IMR-90 (cell line): ENCODE measurements around the gene GHR. TPM values are rescaled to one million over a fixed set of nuclear protein-coding genes. Genes with fewer than 3 reads are reported as not detected.

Experiments used
- ATAC-seq: fragments of 200-7000 bp; cut with Tn5 transposase; 2 replicates; pipeline ENCODE4 v1.9.1; 2020; ENCODE audit warnings: low read depth, mild to moderate bottlenecking, moderate library complexity
- BruUV-seq: library from RNA; stranded (reverse); fragments of 400-500 nt; replicated peaks from 2 replicates; lab custom pipeline; 2021; lab: Mats Ljungman, UMichigan
- CTCF ChIA-PET: fragments of 300-600 bp; formaldehyde crosslinking; extraction: SDS; loops from one replicate; lab custom pipeline; 2021; ENCODE audit warnings: antibody characterized with exemption; lab: Yijun Ruan, JAX
- POLR2A ChIA-PET: fragments of 300-600 bp; sonication (Branson Sonifier 250); formaldehyde crosslinking; loops from one replicate; lab custom pipeline; 2022; ENCODE audit warnings: antibody characterized with exemption; ENCODE audit not compliant: unreplicated experiment; lab: Charles Lee
- DNase-seq: peaks from one replicate; pipeline ENCODE4 v3.0.0; 2013
- H2AFZ ChIP-seq: replicated peaks from 2 replicates; pipeline ENCODE3; 2013; ENCODE audit warnings: low read length, mild to moderate bottlenecking; ENCODE audit not compliant: poor library complexity
- H2AK5ac ChIP-seq: 2 replicates; pipeline ENCODE4 v1.6.1; 2013; ENCODE audit warnings: low read depth, low read length, inconsistent platforms
- H2AK9ac ChIP-seq: replicated peaks from 2 replicates; pipeline ENCODE3; 2013; ENCODE audit warnings: mild to moderate bottlenecking, low read depth, low read length, moderate library complexity; ENCODE audit not compliant: poor library complexity
- H2BK120ac ChIP-seq: 2 replicates; pipeline ENCODE4 v1.6.1; 2013; ENCODE audit warnings: low read depth, low read length, inconsistent platforms
- H2BK15ac ChIP-seq: 3 replicates; pipeline ENCODE4 v1.6.1; 2013; ENCODE audit warnings: low read depth, low read length, inconsistent platforms
- H2BK20ac ChIP-seq: 2 replicates; pipeline ENCODE4 v1.6.1; 2013; ENCODE audit warnings: low read depth, mild to moderate bottlenecking, inconsistent platforms, low read length, moderate library complexity
- H2BK5ac ChIP-seq: 2 replicates; pipeline ENCODE4 v1.6.1; 2013; ENCODE audit warnings: mild to moderate bottlenecking, low read depth, low read length, inconsistent platforms; ENCODE audit not compliant: poor library complexity, severe bottlenecking
- H3K14ac ChIP-seq: replicated peaks from 2 replicates; pipeline ENCODE4 v1.6.1; 2013; ENCODE audit warnings: low read depth, low read length, inconsistent platforms
- H3K18ac ChIP-seq: 2 replicates; pipeline ENCODE4 v1.6.1; 2013; ENCODE audit warnings: low read depth, low read length, control low read depth
- H3K23ac ChIP-seq: 2 replicates; pipeline ENCODE4 v1.6.1; 2013; ENCODE audit warnings: low read depth, low read length, inconsistent platforms
- H3K27ac ChIP-seq: 2 replicates; pipeline ENCODE4 v1.5.1; 2013; ENCODE audit warnings: mild to moderate bottlenecking, control low read depth, low read length; ENCODE audit not compliant: insufficient read depth
- H3K27me3 ChIP-seq: 2 replicates; pipeline ENCODE4 v1.6.1; 2013; ENCODE audit warnings: low read length; ENCODE audit not compliant: control insufficient read depth, insufficient read depth
- H3K36me3 ChIP-seq: 2 replicates; pipeline ENCODE4 v1.6.1; 2013; ENCODE audit warnings: low read length, mixed read lengths; ENCODE audit not compliant: control insufficient read depth, insufficient read depth
- H3K4ac ChIP-seq: 2 replicates; pipeline ENCODE4 v1.6.1; 2013; ENCODE audit warnings: low read depth, low read length, inconsistent platforms
- H3K4me1 ChIP-seq: 2 replicates; pipeline ENCODE4 v1.6.1; 2013; ENCODE audit warnings: low read length, mixed read lengths; ENCODE audit not compliant: control insufficient read depth, insufficient read depth
- H3K4me2 ChIP-seq: 2 replicates; pipeline ENCODE4 v1.6.1; 2013; ENCODE audit warnings: low read depth, mild to moderate bottlenecking, control low read depth, low read length, moderate library complexity
- H3K4me3 ChIP-seq: 2 replicates; pipeline ENCODE4 v1.5.1; 2013; ENCODE audit warnings: low read depth, mild to moderate bottlenecking, control low read depth, low read length, moderate library complexity; ENCODE audit not compliant: insufficient read depth
- H3K56ac ChIP-seq: 2 replicates; pipeline ENCODE4 v1.6.1; 2013; ENCODE audit warnings: low read length, inconsistent platforms; ENCODE audit not compliant: insufficient read depth; ENCODE audit errors: extremely low read depth
- H3K79me1 ChIP-seq, 2 experiments: 2 replicates each; pipeline ENCODE4 v1.6.1; 2013; ENCODE audit warnings: low read length in 2 of 2, inconsistent platforms in 1 of 2, low read depth in 1 of 2
- H3K9ac ChIP-seq: 2 replicates; pipeline ENCODE4 v1.6.1; 2013; ENCODE audit warnings: low read depth, low read length, control low read depth
- H3K9me1 ChIP-seq: 2 replicates; pipeline ENCODE4 v1.6.1; 2013; ENCODE audit warnings: low read length, inconsistent platforms; ENCODE audit not compliant: insufficient read depth
- H3K9me3 ChIP-seq: 2 replicates; pipeline ENCODE4 v1.6.1; 2013; ENCODE audit warnings: low read length; ENCODE audit not compliant: control insufficient read depth, insufficient read depth
- H4K20me1 ChIP-seq: 2 replicates; pipeline ENCODE4 v1.6.1; 2013; ENCODE audit warnings: low read length, inconsistent platforms; ENCODE audit not compliant: insufficient read depth
- H4K5ac ChIP-seq: 2 replicates; pipeline ENCODE4 v1.6.1; 2013; ENCODE audit warnings: mild to moderate bottlenecking, low read depth, low read length, control low read depth
- H4K8ac ChIP-seq, 2 experiments: 2 replicates each; pipeline ENCODE4 v1.6.1; 2013; ENCODE audit warnings: low read depth in 2 of 2, low read length in 2 of 2, control low read depth in 1 of 2, inconsistent platforms in 1 of 2
- H4K91ac ChIP-seq: 2 replicates; pipeline ENCODE4 v1.6.1; 2013; ENCODE audit warnings: low read depth, low read length, inconsistent platforms; ENCODE audit not compliant: insufficient read depth
- POLR2A ChIP-seq: IDR thresholded peaks from 2 replicates; pipeline ENCODE4 v1.6.1; 2012; ENCODE audit warnings: mild to moderate bottlenecking, low read depth, low read length
- RAD21 ChIP-seq: IDR thresholded peaks from 2 replicates; pipeline ENCODE4 v1.6.1; 2012; ENCODE audit warnings: low read length, improper control_type of control experiment
- RCOR1 ChIP-seq: IDR thresholded peaks from 2 replicates; pipeline ENCODE4 v1.6.1; 2012; ENCODE audit warnings: mild to moderate bottlenecking, low read length, improper control_type of control experiment; ENCODE audit not compliant: insufficient replicate concordance
- RFX5 ChIP-seq: IDR thresholded peaks from 2 replicates; pipeline ENCODE4 v1.8.0; 2012; ENCODE audit warnings: low read depth, mild to moderate bottlenecking, low read length, moderate library complexity
- WGBS, 2 experiments: methylation state at CpG; one replicate each; pipeline versions ENCODE4 v1.1.5 to v1.1.7; 2013; ENCODE audit warnings: missing lambda C conversion rate in 2 of 2; ENCODE audit not compliant: insufficient read length in 1 of 2; ENCODE audit errors: extremely low coverage in 2 of 2; 5-methylcytosine and 5-hydroxymethylcytosine counted together
- dilution Hi-C: fragments of 300-500 bp; cut with HindIII; formaldehyde crosslinking; loops from one replicate; pipeline ENCODE4 v1.14.3; 2018; ENCODE audit warnings: low sequenced_read_pairs; ENCODE audit not compliant: unreplicated experiment
- in situ Hi-C: fragments of 300-500 bp; cut with MboI; formaldehyde crosslinking; loops from 3 replicates; pipeline ENCODE4 v1.14.3; 2019; ENCODE audit warnings: low sequenced_read_pairs, inconsistent platforms, mixed read lengths
- intact Hi-C: fragments of 100-400 bp; cut with micrococcal nuclease; formaldehyde crosslinking; loops from 2 replicates; pipeline ENCODE4 v1.10.0; 2022
- polyA plus RNA-seq, 3 experiments: library from polyadenylated mRNA; depleted of rRNA; stranded (reverse); fragments of >200 nt; gene quantifications; 2 replicates each; pipeline ENCODE4 v1.2.3, GENCODE V29; 2012; ENCODE audit warnings: low replicate concordance in 1 of 3
- total RNA-seq: library from RNA; depleted of rRNA; stranded (reverse); fragments of >200 nt; gene quantifications from 2 replicates; pipeline ENCODE4 v1.2.3, GENCODE V29; 2012

The GHR gene
- total and polyA plus RNA-seq, 2 of the 4 experiments (the other 2 are of a cell fraction) = 0.36 to 1.1 TPM

DNA sequence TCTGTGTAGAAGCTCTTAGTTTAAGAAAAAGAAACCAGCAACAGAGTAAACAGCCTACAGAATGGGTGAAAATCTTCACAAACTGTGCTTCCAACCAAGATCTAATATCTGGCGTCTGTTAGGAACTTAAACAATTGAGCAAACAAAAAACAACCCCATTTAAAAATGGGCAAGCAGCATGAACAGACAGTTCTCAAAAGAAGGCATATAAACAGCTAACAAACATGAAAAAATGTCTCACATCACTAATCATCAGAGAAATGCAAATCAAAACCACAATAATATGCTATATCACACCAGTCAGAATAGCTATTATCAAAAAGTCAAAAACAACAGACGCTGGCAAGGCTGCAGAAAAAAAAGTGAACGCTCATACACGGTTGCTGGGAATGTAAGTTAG is 249.7 kb downstream of the GHR start:
- Histone ChIP-seq H2BK120ac (no peak overlapping the region), H3K18ac (no peak overlapping the region), H2AK9ac (no peak overlapping the region), H4K20me1 (no peaks in the 10 kb centered on the region), H3K23ac (no peak overlapping the region), H3K4me1 (no peaks in the 10 kb centered on the region), H2BK15ac (no peak overlapping the region), H2BK5ac (no peak overlapping the region), H3K79me1 (no peaks in the 10 kb centered on the region), H3K14ac (no peak overlapping the region), H4K91ac (no peak overlapping the region), H2AK5ac (no peak overlapping the region), H3K27ac (no peak overlapping the region), H3K4ac (no peak overlapping the region), H3K9me1 (no peaks in the 10 kb centered on the region), H3K9me3 (no peaks in the 10 kb centered on the region; the same call in 1 of the 2 replicates), H3K56ac (no peak overlapping the region), H3K27me3 (no peaks in the 10 kb centered on the region), H4K8ac (no peak overlapping the region), H3K9ac (no peak overlapping the region), H3K4me3 (no peak overlapping the region), H2AFZ (no peak overlapping the region), H3K4me2 (no peak overlapping the region), H4K5ac (no peak overlapping the region), H3K36me3 (no peaks in the 10 kb centered on the region), H2BK20ac (no peak overlapping the region)
- no CpG with 5 or more reads among the region's 4 CpGs for WGBS, 2 experiments
- TF ChIP-seq RFX5 (no peak), RAD21 (no peak), RCOR1 (no peak), POLR2A (no peak)
- BruUV-seq = no TSS peak
- ATAC-seq = no peak
- ChIA-PET POLR2A (no interaction called here), CTCF (no interaction called here)
- in situ Hi-C loops (no loop called here), dilution Hi-C loops (no loop called here), intact Hi-C loops (no loop called here)
- DNase-seq = no peak
